ENCODE data around the gene CACNA2D1.
"Not testable (repeated sequence)": the region's sequence is repeated elsewhere in the genome, so short reads cannot be mapped to it uniquely, and the experiment has no call there.

CACNA2D1 gene

DNA sequence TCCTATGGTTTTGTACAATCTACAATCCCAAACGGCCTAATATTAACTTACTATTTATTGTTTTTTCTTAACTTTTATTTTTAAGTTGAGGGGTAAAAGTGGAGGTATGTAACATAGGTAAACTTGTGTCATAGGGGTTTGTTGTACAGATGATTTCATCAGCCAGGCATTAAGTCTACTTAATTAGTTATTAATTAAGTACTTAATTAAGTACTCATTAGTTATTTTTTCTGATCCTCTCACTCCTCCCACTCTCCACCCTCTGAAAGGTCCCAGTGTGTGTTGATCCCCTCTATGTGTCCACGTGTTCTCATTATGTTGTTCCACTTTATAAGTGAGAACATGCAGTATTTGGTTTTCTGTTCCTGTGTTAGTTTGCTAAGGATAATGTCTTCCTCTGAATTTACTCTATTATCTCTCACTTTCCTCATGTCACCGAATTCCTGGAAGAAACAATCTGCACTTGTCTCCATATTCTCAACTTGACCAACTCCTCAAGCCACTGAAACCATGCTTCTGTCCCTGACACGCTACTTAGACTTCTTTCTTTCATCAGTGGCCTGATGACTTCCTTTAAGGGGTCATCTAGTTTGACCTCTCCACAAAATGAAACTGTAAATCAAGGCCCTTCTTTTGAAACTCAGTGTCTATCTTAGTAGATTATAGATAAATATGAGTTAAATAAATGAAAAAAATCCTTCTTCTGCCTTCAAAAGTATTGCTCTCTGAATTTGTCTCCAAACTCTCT lies 9.1 kb downstream of the CACNA2D1 start:
- DNase-seq: no peak

DNA sequence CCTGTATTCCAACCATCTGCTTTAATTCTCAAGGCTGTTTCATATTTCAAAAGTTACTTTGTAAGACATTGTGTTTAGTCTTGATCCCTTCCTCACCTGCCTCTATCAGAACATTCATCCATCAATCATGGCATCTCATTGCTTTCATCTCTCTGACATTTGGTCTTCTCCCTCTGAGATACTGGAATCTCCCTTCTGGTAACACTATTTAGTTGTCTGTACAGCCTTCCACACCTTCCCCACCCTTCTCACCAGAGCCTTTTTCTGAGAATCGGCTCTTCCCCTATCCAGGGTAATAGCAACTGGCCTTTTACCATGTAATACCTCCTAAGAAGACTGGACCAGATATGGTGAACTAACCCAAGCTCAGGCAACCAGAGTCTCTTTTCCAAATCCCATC lies 10.1 kb downstream of the CACNA2D1 start:
- DNase-seq: no peak

DNA sequence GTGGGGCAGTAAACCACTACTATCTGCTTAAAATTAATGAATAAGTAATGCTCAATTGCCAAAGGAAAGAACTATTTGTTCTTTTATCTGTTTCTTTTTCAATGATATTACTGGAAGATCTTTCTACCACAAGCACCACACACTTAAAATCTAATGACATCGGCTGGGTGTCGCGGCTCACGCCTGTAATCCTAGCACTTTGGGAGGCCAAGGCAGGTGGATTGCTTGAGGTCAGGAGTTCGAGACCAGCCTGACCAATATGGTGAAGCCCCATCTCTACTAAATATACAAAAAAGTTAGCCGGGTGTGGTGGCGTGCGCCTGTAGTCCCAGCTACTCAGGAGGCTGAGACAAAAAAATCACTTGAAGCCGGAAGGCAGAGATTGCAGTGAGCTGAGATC lies 10.8 kb downstream of the CACNA2D1 start:
- not testable (repeated sequence) for DNase-seq

DNA sequence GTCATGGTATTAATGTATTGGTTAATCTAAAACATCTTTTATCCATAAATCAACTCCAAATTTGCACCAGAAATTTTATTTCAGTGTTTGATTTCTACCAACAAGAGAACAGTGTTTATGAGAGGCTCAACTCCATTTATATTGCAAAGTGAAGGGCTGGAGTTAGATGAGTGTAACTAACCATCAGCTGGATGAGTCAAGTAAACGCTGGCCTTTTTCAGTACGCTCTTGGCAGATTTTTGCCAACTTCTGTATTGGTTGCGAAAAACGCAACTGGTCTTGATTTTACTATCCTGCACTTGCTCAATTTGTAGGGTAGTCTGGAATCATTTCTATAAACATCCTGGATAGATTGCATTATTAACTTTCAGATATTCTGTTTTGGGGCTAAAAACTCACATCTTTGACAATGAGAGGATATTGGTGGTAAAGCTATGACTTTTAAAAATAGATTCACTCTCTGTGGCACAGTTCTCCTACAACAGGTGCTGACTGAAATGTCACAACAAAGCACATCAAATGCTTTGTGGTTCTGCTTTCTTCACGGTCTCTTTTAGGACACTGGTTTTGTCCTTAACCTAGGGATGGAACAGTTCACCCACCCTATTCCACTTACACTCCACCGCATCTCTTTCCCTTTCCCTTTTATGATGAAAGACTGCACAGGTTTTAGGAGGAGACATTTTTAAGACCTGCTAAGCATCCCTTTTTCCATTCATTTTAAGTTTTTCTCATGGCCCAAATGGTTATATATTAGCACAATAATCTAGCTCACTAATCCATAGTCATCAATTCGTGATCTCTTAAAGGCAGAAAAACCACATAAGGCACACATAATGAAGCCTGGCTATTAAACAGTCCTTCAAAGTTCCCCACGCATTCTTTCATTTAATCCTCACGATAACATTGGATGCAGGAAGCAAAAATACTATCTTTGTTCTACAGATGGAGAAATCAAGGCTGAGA lies 12.8 kb downstream of the CACNA2D1 start:
- no peak for DNase-seq

- no peak for DNase-seq
Measured at GRCh38 chr7:82429408-82429807, 14.2 kb downstream of the CACNA2D1 start.

- peak; percentile 87 for DNase-seq
Measured at GRCh38 chr7:82428186-82428961, 15.2 kb downstream of the CACNA2D1 start.

GRCh38 chr7:82423446-82423845 lies 20.1 kb downstream of the CACNA2D1 start:
- DNase-seq: no peak

DNA sequence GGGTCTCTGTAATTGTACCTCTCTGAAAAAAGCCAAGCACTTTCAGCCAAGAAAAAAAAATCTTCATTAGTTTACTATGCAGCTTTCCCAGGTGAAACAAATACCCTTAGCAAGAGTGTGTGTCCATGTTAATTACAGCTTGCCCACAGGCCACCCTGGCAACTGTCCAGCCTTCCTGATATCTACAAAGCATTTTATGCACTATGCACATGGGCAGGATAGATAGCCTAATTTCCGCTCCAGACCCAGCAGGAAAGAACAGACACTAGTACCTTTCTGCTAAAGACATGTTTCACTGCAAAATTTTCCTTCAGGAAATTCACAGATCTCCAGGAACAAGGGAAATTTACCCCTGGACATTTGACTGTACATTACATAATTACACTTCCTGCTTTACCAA lies 24.4 kb downstream of the CACNA2D1 start:
- DNase-seq: no peak

DNA sequence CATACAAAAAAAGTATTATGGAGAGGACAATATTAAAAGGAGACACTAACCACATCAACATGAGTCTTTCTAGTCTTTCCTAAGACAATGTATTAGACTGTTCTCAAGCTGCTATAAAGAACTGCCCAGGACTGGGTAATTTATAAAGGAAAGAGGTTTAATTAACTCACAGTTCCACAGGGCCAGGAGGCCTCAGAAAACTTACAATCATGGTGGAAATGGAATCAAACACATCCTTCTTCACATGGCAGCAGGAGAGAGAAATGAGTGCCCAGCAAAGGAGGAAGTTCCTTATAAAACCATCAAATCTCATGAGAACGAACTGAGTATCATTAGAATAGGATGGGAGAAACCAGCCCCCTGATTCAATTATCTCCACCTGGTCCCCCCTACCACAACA lies 25.7 kb downstream of the CACNA2D1 start:
- no peak for DNase-seq

DNA sequence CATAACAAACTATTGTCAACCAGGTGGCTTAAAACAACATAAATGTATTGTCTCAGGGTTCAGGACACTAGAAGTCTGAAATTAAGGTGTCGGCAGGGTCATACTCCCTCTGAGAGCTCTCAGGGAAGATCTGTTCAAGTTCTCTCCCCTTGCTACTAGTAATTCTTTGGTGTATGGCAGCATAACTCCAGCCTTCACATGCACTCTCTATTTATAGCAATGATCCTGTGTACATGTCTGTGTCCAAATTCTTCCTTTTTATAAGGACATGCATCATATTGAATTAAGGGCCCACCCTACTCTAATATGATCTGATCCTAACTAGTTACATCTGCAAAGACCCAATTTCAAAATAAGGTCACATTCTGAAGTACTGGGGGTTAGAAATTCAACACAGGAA lies 27.2 kb downstream of the CACNA2D1 start:
- DNase-seq: no peak

DNA sequence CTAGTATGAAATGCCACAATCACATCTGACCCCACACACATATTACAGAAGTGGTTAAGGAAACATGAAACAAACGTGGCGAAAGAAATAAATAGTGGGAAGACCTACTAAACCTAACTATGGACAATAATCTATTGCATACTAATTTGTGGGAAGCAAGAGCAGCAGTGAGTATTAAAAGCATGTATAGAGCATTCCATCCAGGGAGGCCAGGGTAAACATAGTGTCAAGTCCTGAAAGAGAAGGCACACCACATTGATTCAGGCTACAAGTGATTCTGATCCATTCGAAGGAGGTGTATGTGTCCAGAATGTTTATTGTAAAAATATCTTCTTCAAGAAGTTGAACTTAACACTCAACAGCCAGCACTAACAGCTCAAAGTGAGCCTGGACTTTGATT lies 29.2 kb downstream of the CACNA2D1 start:
- DNase-seq: no peak

- DNase-seq: peak; percentile 40
Measured at GRCh38 chr7:82413237-82413636, 30.3 kb downstream of the CACNA2D1 start.

DNA sequence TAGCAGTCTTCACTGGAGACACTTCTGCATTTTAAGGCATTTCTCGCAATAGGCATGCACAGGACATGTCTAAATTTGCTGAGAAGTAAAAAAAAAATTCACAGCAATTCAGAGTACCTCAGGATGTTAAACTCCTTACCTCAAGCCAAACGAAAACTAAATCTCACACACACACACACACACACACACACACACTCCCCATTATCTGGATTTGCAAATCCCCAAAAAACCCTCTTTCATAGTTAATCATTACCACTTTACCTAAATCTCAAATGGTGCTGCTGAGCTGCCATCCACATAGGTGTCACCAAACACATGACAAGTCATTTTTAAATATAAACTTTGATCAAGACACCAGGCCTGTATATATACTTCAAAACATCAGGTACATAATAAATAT lies 31.8 kb downstream of the CACNA2D1 start:
- no peak for DNase-seq

- no peak for DNase-seq
Measured at GRCh38 chr7:82410461-82410860, 33.1 kb downstream of the CACNA2D1 start.

DNA sequence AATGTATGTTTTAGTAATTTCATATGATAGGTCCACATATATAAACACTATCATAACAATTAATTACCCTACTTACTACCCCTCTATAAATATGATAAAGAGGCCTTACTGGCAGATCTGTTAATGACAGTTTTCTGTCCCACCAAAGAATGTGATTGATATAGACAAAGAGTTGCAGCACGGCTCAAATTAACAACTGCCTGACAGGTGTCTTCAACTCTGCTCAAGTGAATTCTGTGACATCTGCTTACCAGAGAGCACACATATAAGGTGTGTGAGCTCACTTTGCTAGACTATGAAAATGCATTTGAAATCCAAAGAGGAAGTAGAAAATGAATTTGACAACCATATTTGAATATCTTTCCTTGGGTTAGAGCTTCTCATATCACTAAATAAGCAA lies 36.6 kb downstream of the CACNA2D1 start:
- DNase-seq: peak; percentile 17

DNA sequence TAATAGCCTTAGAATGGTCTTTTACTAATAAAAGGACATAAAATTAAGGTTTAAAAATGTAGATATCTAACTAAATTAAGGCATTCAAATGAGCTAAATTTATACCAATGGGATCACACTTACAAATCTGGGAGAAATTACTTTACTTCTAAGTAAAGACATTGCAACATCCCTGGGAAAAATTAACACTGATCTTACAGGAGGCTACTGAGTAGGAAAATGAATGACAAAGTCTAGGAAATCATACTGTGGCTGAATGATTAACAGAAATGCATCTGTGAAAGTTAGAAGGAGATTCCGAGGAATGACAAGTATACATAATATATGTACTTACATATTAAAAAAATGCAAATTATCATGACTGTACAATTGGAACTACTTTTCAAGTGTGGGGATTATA lies 38.3 kb downstream of the CACNA2D1 start:
- DNase-seq: no peak

- DNase-seq: no peak
Measured at GRCh38 chr7:82404652-82405051, 38.9 kb downstream of the CACNA2D1 start.

GRCh38 chr7:82404094-82404493 lies 39.5 kb downstream of the CACNA2D1 start:
- no peak for DNase-seq

GRCh38 chr7:82397879-82398524 lies 45.6 kb downstream of the CACNA2D1 start:
- peak; percentile 33 for DNase-seq

GRCh38 chr7:82396343-82396742 lies 47.2 kb downstream of the CACNA2D1 start:
- no peak for DNase-seq

DNA sequence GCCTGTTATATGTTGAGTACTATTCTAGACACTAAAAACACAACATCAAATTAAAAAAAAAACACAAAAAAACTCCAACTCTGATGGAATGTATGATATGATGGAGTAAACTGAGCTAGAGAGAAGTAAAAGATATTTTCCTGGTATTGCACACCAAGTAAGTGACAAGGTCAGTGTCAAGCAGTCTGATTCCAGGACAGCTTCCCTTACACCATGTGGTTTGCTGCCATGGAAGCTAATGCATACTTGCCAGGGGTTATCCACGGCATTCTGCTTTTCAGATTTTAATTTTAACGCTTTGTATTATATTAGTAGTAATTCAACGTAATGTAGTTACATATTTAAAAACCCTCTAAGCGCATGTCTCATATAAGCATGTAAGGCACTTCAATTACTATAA lies 48.4 kb downstream of the CACNA2D1 start:
- no peak for DNase-seq

DNA sequence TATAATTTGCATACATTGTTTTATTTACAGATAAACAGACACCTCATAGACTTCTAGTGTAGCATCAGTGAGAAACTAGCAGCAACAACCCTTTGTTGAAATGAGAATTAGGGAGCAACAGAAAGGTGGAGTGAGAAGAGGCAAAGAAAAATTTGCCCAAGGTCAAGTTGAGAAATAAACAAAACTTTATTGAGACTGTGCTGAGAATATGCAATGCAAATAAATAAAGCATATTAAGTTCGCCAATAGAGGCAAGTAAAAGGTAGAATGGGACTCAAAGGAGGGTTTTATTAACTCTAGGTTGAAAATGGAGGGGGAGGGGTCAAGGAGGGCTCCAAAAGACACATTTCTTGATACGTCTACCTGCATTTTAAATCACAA lies 49.7 kb downstream of the CACNA2D1 start:
- no peak for DNase-seq

Measured in fibroblast of skin of back (primary cell).